NT2/D1 (cell line): ENCODE results near the gene MALRD1.

Experiments used
- SUZ12 ChIP-seq: IDR thresholded peaks from 2 replicates; pipeline ENCODE4 v1.6.1; 2011; ENCODE audit not compliant: insufficient read length, insufficient read depth; ENCODE audit errors: extremely low read depth
- YY1 ChIP-seq: IDR thresholded peaks from 2 replicates; pipeline ENCODE4 v1.6.1; 2011; ENCODE audit not compliant: insufficient read length, insufficient read depth
- ZNF274 ChIP-seq: IDR thresholded peaks from 2 replicates; pipeline ENCODE4 v1.6.1; 2011; ENCODE audit warnings: mild to moderate bottlenecking, low read depth, low read length

DNA sequence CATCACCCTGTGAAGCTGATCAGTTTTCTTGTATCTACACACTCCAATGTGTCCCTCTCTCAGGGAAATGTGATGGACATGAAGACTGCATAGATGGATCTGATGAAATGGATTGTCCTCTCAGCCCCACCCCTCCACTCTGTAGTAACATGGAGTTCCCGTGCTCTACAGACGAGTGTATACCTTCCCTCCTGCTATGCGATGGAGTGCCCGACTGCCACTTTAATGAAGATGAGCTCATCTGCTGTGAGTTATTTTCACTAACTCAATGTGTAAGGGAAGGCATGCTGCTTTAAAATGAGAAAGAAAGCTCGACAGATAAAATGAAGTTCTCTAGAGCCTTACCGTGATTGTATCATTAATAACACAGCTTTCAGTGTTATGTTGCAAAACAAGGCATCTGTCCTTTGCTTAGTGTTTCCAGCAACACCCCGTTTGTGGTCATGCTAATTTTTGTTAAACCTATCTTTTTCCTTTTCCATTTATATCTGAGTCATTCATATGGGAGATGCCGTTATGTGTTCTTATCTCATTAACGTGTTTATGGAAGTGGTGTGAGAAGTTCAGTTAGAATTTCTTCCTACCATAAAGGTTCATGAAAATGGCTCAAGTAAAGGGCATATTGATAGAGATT lies 546.7 kb downstream of the MALRD1 start:
- TF ChIP-seq SUZ12 (no peak), YY1 (no peak), ZNF274 (no peak)
